GM12892 (cell line): ENCODE measurements around the gene P2RX5.

Experiments
- POLR2A ChIP-seq: IDR thresholded peaks from 2 replicates; pipeline ENCODE4 v1.6.1; 2011; ENCODE audit warnings: low read depth, low read length, control low read depth
- POLR2AphosphoS5 ChIP-seq: IDR thresholded peaks from 2 replicates; pipeline ENCODE4 v1.6.1; 2011; ENCODE audit warnings: low read depth, low read length, control low read depth

DNA sequence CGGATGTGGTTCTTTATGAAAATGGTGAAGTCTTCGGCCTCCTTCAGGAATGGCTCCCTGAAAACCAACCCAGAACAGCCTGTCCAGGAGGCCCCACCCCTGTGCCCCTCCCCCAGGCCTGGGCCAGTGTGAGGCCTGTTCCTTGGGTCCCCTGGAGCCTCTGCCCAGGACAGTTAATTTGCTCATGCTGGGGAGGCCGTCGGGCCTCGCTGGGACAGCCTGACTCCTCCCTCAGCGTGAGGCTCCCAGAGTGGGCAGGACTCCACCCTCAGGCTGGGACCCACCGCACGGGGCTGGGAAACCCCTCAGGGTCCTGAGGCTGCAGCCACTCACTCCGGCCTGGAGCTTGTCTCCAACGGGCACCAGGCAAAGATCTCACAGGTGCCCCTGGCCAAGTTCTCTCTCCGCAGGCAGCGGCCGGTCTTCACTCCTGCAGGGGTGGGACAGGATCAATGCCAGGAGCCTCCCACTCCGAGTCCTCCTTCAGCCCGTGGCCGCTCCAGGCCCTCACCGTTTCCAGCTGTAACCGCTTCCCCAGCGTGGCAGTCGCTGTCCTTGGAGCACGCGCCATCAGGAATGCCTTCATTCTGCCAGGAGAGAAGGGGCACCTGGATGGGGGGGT lies 5.8 kb downstream of the P2RX5 start:
- TF ChIP-seq POLR2A (no peak), POLR2AphosphoS5 (no peak)
